ENCODE data around the gene ABCC11.

DNA sequence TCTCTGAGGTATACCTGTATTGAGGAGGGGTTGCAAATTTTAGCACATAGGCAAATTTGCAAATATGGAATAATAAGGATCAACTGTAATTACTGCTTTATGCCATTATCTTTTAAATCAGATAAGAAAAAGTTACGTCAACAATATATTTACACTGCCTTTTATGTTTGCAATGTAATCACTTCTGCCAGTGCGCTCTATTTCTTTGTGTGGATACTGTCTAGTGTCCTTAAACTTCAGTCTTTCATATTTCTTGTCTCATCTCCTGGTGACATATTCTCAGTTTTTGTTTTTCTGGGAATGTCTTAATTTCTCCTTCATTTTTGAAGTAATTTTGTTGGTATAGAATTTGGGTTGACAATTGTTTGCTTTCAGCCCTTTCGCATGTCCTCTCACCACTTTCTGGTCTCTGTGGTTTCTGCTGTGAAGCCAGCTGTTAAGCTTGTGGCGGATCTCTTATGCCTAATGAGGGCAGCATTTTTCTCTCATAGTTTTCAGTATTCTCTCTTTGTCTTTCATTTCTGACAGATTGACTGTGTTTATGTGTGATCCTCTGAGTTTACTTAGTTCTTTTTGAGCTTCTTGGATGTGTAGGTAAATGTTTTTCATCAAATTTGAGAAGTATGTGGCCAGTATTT lies 37.6 kb upstream of the ABCC11 start:
- TF ChIP-seq, protein P1, sequence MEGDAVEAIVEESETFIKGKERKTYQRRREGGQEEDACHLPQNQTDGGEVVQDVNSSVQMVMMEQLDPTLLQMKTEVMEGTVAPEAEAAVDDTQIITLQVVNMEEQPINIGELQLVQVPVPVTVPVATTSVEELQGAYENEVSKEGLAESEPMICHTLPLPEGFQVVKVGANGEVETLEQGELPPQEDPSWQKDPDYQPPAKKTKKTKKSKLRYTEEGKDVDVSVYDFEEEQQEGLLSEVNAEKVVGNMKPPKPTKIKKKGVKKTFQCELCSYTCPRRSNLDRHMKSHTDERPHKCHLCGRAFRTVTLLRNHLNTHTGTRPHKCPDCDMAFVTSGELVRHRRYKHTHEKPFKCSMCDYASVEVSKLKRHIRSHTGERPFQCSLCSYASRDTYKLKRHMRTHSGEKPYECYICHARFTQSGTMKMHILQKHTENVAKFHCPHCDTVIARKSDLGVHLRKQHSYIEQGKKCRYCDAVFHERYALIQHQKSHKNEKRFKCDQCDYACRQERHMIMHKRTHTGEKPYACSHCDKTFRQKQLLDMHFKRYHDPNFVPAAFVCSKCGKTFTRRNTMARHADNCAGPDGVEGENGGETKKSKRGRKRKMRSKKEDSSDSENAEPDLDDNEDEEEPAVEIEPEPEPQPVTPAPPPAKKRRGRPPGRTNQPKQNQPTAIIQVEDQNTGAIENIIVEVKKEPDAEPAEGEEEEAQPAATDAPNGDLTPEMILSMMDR (conservative IDR thresholded peaks at IDR 0.05), result no peak; the same call in 1 of the 2 replicates
- TF ChIP-seq ZFX (IDR thresholded peaks at IDR 0.05), result no peak
